Natural killer cell (primary cell): ENCODE data around the gene ITM2B. TPM values are rescaled to one million over a fixed set of nuclear protein-coding genes. Genes with fewer than 3 reads are reported as not detected.
A peak's percentile ranks its signal among the peaks of the same experiment; 100 is the strongest.

ENCODE experiments used
- ATAC-seq, 3 donors: fragments of 150-1000 bp in 2 of 3; fragments of 200-7000 bp in 1 of 3; cut with Tn5 transposase; 1 replicate in 1 of 3; 2 replicates in 2 of 3; pipeline ENCODE4 v1.10.0; 2021; ENCODE audit warnings: mild to moderate bottlenecking in 2 of 3, moderate library complexity in 2 of 3
- DNase-seq, 2 donors: peaks; one replicate each; pipeline versions ENCODE4 v3.0.0 to v3.0.0-alpha.2; 2013 to 2021; ENCODE audit warnings: mixed read lengths in 1 of 2
- H3K27ac ChIP-seq: one replicate; pipeline ENCODE4 v1.5.1; 2013; ENCODE audit warnings: mild to moderate bottlenecking, low read length
- H3K27me3 ChIP-seq: one replicate; pipeline ENCODE4 v1.6.1; 2013; ENCODE audit warnings: low read length; ENCODE audit not compliant: control insufficient read depth, insufficient read depth
- H3K36me3 ChIP-seq: one replicate; pipeline ENCODE4 v1.6.1; 2013; ENCODE audit warnings: low read length; ENCODE audit not compliant: control insufficient read depth, insufficient read depth
- H3K4me1 ChIP-seq: one replicate; pipeline ENCODE4 v1.6.1; 2013; ENCODE audit warnings: low read length; ENCODE audit not compliant: control insufficient read depth, insufficient read depth
- H3K4me3 ChIP-seq: one replicate; pipeline ENCODE4 v1.5.1; 2013; ENCODE audit warnings: low read length
- H3K9me3 ChIP-seq: one replicate; pipeline ENCODE4 v1.6.1; 2013; ENCODE audit warnings: low read length; ENCODE audit not compliant: control insufficient read depth, insufficient read depth
- H3K27ac Mint-ChIP-seq, 2 donors: one replicate each; pipeline ENCODE4 v1.8.0; 2022; ENCODE audit warnings: mild to moderate bottlenecking in 2 of 2, mixed read lengths in 2 of 2, moderate library complexity in 1 of 2
- H3K27me3 Mint-ChIP-seq, 2 donors: one replicate each; pipeline ENCODE4 v1.8.0; 2022; ENCODE audit warnings: low read depth in 2 of 2, mixed read lengths in 2 of 2
- H3K36me3 Mint-ChIP-seq: one replicate; pipeline ENCODE4 v1.8.0; 2022; ENCODE audit warnings: mixed read lengths
- H3K4me1 Mint-ChIP-seq, 2 donors: one replicate each; pipeline ENCODE4 v1.8.0; 2022; ENCODE audit warnings: mixed read lengths in 2 of 2
- H3K4me3 Mint-ChIP-seq: one replicate; pipeline ENCODE4 v1.8.0; 2022; ENCODE audit warnings: mild to moderate bottlenecking, moderate library complexity, mixed read lengths
- H3K9me3 Mint-ChIP-seq, 2 donors: one replicate each; pipeline ENCODE4 v1.8.0; 2022; ENCODE audit warnings: mixed read lengths in 2 of 2
- CTCF ChIP-seq: fragments of 200-600 bp; IDR thresholded peaks from one replicate; pipeline ENCODE4 v1.8.0; 2022; ENCODE audit warnings: antibody characterized with exemption
- WGBS: methylation state at CpG from one replicate; pipeline ENCODE4 v1.1.7; 2013; ENCODE audit warnings: missing lambda C conversion rate; ENCODE audit not compliant: insufficient coverage; 5-methylcytosine and 5-hydroxymethylcytosine counted together
- intact Hi-C: fragments of 100-400 bp; cut with micrococcal nuclease; formaldehyde crosslinking; loops from one replicate; pipeline ENCODE4 v1.14.2; 2022
- total RNA-seq, 4 donors: library from RNA; stranded (reverse); fragments of 120-200 nt in 1 of 4; gene quantifications; one replicate each; pipeline versions ENCODE4 v1.2.3 to v1.2.4, GENCODE V29; 2013 to 2022

Gene ITM2B
- total RNA-seq, 3 donors from 2014 or later (not counting 1 experiment from before 2014, with no cell fraction given), result 305 to 387 (median 309) TPM

- H3K27me3 Mint-ChIP-seq, result no peaks in the 10 kb centered on the region
- peaks cover 17% of the 10 kb centered on the region for H3K36me3 Mint-ChIP-seq
- ATAC-seq (peak; percentile 5 to 30 (median 26)), DNase-seq (peak in 1 of 2 donors; percentile 23)
- peaks cover 0 to 2% of the 10 kb centered on the region in 2 donors for H3K9me3 Mint-ChIP-seq
- intact Hi-C loops, result no loop called here
- Histone ChIP-seq H3K4me3 (peak overlapping the region; percentile 27), H3K27me3 (no peaks in the 10 kb centered on the region), H3K27ac (no peak overlapping the region), H3K36me3 (no peaks in the 10 kb centered on the region), H3K9me3 (no peaks in the 10 kb centered on the region), H3K4me1 (peaks cover 25% of the 10 kb centered on the region)
- peaks cover 42 to 57% of the 10 kb centered on the region in 2 donors for H3K4me1 Mint-ChIP-seq
- WGBS, result 60% methylated on average over 28 of the region's 28 CpGs
- H3K27ac Mint-ChIP-seq, result peak overlapping the region; percentile 74 to 79
- H3K4me3 Mint-ChIP-seq, result peak overlapping the region; percentile 88
- no peak for TF ChIP-seq CTCF
Measured at GRCh38 chr13:48318377-48318811, 85.4 kb downstream of the ITM2B start.

GRCh38 chr13:48318821-48319511 is 86.0 kb downstream of the ITM2B start:
- no peaks in the 10 kb centered on the region for H3K27me3 ChIP-seq
- no peaks in the 10 kb centered on the region for H3K27me3 Mint-ChIP-seq
- H3K9me3 Mint-ChIP-seq, result peaks cover 0 to 2% of the 10 kb centered on the region in 2 donors
- no peak overlapping the region for H3K27ac ChIP-seq
- H3K36me3 ChIP-seq, result no peaks in the 10 kb centered on the region
- peaks cover 25% of the 10 kb centered on the region for H3K4me1 ChIP-seq
- peaks cover 42 to 57% of the 10 kb centered on the region in 2 donors for H3K4me1 Mint-ChIP-seq
- 56% methylated on average over 47 of the region's 47 CpGs for WGBS
- H3K9me3 ChIP-seq, result no peaks in the 10 kb centered on the region
- intact Hi-C loops, result no loop called here
- DNase-seq (peak in 1 of 2 donors; percentile 54), ATAC-seq (peak; percentile 41 to 60 (median 49))
- H3K4me3 Mint-ChIP-seq, result peak overlapping the region; percentile 88
- no peak for TF ChIP-seq CTCF
- peak overlapping the region; percentile 74 to 79 for H3K27ac Mint-ChIP-seq
- H3K4me3 ChIP-seq, result peak overlapping the region; percentile 27
- peaks cover 20% of the 10 kb centered on the region for H3K36me3 Mint-ChIP-seq

Other genes with a start within 250 kb of the ITM2B start
- 10 to 100 TPM; 28.4 to 34.3 (median 31.0) TPM for gene SUCLA2, start 231.9 kb upstream of the ITM2B start, total RNA-seq
- 1 to 10 TPM; 6.4 to 7.5 (median 6.5) TPM for gene NUDT15, start 195.5 kb upstream of the ITM2B start, total RNA-seq
- gene MED4, start 138.1 kb upstream of the ITM2B start, total RNA-seq, result 10 to 100 TPM; 58.2 to 59.3 (median 58.4) TPM
- 10 to 100 TPM; 25.5 to 28.3 (median 26.9) TPM for gene RB1, start 70.5 kb downstream of the ITM2B start, total RNA-seq
- 10 to 100 TPM; 38.5 to 48.9 (median 41.1) TPM for gene LPAR6, start 179.9 kb downstream of the ITM2B start, total RNA-seq